Measurements from ENCODE around the gene STIM2.
"Not testable (repeated sequence)": the region's sequence is repeated elsewhere in the genome, so short reads cannot be mapped to it uniquely, and the experiment has no call there.

Gene STIM2

GRCh38 chr4:26823583-26823982 lies 37.1 kb upstream of the STIM2 start:
- Mint-ChIP-seq H3K4me1 (no peaks in the 10 kb centered on the region), H3K27me3 (ENCODE audit: low read depth) (no peaks in the 10 kb centered on the region), H3K9me3 (peaks cover 6% of the 10 kb centered on the region), H3K27ac (no peak overlapping the region), H3K36me3 (ENCODE audit: low read depth) (no peaks in the 10 kb centered on the region), H3K4me3 (no peak overlapping the region)
- no peak for TF ChIP-seq CTCF (IDR thresholded peaks at IDR 0.05; ENCODE audit: unreplicated experiment in 3 of 3)

- H3K27me3 Mint-ChIP-seq (ENCODE audit: low read depth): no peaks in the 10 kb centered on the region
- H3K27ac Mint-ChIP-seq: no peak overlapping the region
- no peak for TF ChIP-seq CTCF (IDR thresholded peaks at IDR 0.05; ENCODE audit: unreplicated experiment in 3 of 3)
- peaks cover 6% of the 10 kb centered on the region for H3K9me3 Mint-ChIP-seq
- no peak overlapping the region for H3K4me3 Mint-ChIP-seq
- H3K4me1 Mint-ChIP-seq: no peaks in the 10 kb centered on the region
- H3K36me3 Mint-ChIP-seq (ENCODE audit: low read depth): no peaks in the 10 kb centered on the region
These were observed 36.0 kb upstream of the STIM2 start for GRCh38 chr4:26824667-26825066.

- Mint-ChIP-seq H3K9me3 (peaks cover 6% of the 10 kb centered on the region), H3K27ac (peak overlapping the region in 2 of 3 experiments; percentile 4 to 47), H3K27me3 (ENCODE audit: low read depth) (no peaks in the 10 kb centered on the region), H3K4me3 (no peak overlapping the region), H3K36me3 (ENCODE audit: low read depth) (no peaks in the 10 kb centered on the region), H3K4me1 (no peaks in the 10 kb centered on the region)
- no peak for TF ChIP-seq CTCF (IDR thresholded peaks at IDR 0.05; ENCODE audit: unreplicated experiment in 3 of 3)
These were observed 33.9 kb upstream of the STIM2 start for GRCh38 chr4:26826721-26827120.

GRCh38 chr4:26827336-26827735 lies 33.3 kb upstream of the STIM2 start:
- H3K36me3 Mint-ChIP-seq (ENCODE audit: low read depth); H3K4me3 Mint-ChIP-seq; H3K27ac Mint-ChIP-seq; H3K9me3 Mint-ChIP-seq; H3K4me1 Mint-ChIP-seq; H3K27me3 Mint-ChIP-seq (ENCODE audit: low read depth): not testable (repeated sequence)

- H3K36me3 Mint-ChIP-seq (ENCODE audit: low read depth): no peaks in the 10 kb centered on the region
These were observed 32.8 kb upstream of the STIM2 start for GRCh38 chr4:26827798-26828197.

GRCh38 chr4:26829018-26829417 lies 31.6 kb upstream of the STIM2 start:
- Mint-ChIP-seq H3K4me1 (no peaks in the 10 kb centered on the region), H3K27ac (no peak overlapping the region), H3K36me3 (ENCODE audit: low read depth) (no peaks in the 10 kb centered on the region), H3K27me3 (ENCODE audit: low read depth) (no peaks in the 10 kb centered on the region), H3K9me3 (peaks cover 2% of the 10 kb centered on the region), H3K4me3 (no peak overlapping the region)
- TF ChIP-seq CTCF (IDR thresholded peaks at IDR 0.05; ENCODE audit: unreplicated experiment in 3 of 3): no peak

More at GRCh38 chr4:26827798-26828197, 32.8 kb upstream of the STIM2 start:
- H3K4me3 Mint-ChIP-seq: no peak overlapping the region
- no peak for TF ChIP-seq CTCF (IDR thresholded peaks at IDR 0.05; ENCODE audit: unreplicated experiment in 3 of 3)
- H3K4me1 Mint-ChIP-seq: no peaks in the 10 kb centered on the region
- no peak overlapping the region for H3K27ac Mint-ChIP-seq
- H3K27me3 Mint-ChIP-seq (ENCODE audit: low read depth): no peaks in the 10 kb centered on the region
- H3K9me3 Mint-ChIP-seq: peaks cover 6% of the 10 kb centered on the region
